ENCODE data around the gene SPRY1. TPM values are rescaled to one million over a fixed set of nuclear protein-coding genes. Genes with fewer than 3 reads are reported as not detected.
A peak's percentile ranks its signal among the peaks of the same experiment; 100 is the strongest.

SPRY1 gene
- total RNA-seq, 8 experiments from 2014 or later, result 3.0 to 28.7 (median 4.9) TPM

GRCh38 chr4:123359449-123360315, 36.9 kb upstream of the SPRY1 start:
- H3K4me1 ChIP-seq (replicated peaks in 1 of 2), result peaks cover 2 to 5% of the 10 kb centered on the region in 2 donors
- ATAC-seq (replicated peaks in 6 of 8), result no peak
- no peak overlapping the region for H3K27ac ChIP-seq
- H3K4me3 ChIP-seq, result no peak overlapping the region
- WGBS, 10 experiments, result 29 to 92% (median 71%) methylated on average over 1 to 4 of the region's 5 CpGs; no CpG with 5 or more reads in 2 of the 10 experiments
- in situ Hi-C loops (cut with MboI; ENCODE audit: low pct_unique_long_range_greater_than_20kb in 2 of 9, low sequenced_read_pairs in 9 of 9, unreplicated experiment in 9 of 9), result no loop called here

GRCh38 chr4:123361195-123361861, 35.3 kb upstream of the SPRY1 start:
- Histone ChIP-seq H3K4me1 (replicated peaks in 1 of 2) (peaks cover 2 to 5% of the 10 kb centered on the region in 2 donors), H3K27ac (no peak overlapping the region), H3K4me3 (no peak overlapping the region)
- in situ Hi-C loops (cut with MboI; ENCODE audit: low pct_unique_long_range_greater_than_20kb in 2 of 9, low sequenced_read_pairs in 9 of 9, unreplicated experiment in 9 of 9), result no loop called here
- peak in 3 of 8 experiments; percentile 12 to 53 (median 28) for ATAC-seq (replicated peaks in 6 of 8)
- WGBS, 10 experiments, result 80 to 100% methylated on average over 1 of the region's 2 CpGs; no CpG with 5 or more reads in 8 of the 10 experiments

DNA sequence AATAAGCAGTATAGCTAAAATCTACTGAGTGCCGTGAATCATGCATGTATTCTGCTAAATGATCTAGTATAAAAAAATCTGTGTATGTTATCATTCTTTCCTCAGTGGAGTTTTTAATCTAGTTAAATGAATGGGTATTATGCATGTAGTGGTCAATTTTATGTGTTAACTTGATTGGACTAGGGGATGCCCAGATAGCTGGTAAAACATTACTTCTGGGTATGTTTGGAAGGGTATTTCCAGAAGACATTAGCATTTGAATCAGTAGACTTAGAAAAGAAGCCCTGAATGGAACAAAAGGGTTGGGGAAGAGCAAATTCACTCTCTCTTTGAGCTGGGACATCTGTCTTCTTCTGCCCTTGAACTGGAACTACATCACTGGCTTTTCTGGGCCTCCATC, 34.5 kb upstream of the SPRY1 start:
- Histone ChIP-seq H3K4me3 (no peak overlapping the region), H3K27ac (no peak overlapping the region), H3K4me1 (replicated peaks in 1 of 2) (peaks cover 2 to 5% of the 10 kb centered on the region in 2 donors)
- no peak for ATAC-seq (replicated peaks in 6 of 8)
- in situ Hi-C loops (cut with MboI; ENCODE audit: low pct_unique_long_range_greater_than_20kb in 2 of 9, low sequenced_read_pairs in 9 of 9, unreplicated experiment in 9 of 9), result no loop called here
- 83 to 100% (median 100%) methylated on average over 1 of the region's 1 CpG; no CpG with 5 or more reads in 1 of the 10 experiments for WGBS, 10 experiments

DNA sequence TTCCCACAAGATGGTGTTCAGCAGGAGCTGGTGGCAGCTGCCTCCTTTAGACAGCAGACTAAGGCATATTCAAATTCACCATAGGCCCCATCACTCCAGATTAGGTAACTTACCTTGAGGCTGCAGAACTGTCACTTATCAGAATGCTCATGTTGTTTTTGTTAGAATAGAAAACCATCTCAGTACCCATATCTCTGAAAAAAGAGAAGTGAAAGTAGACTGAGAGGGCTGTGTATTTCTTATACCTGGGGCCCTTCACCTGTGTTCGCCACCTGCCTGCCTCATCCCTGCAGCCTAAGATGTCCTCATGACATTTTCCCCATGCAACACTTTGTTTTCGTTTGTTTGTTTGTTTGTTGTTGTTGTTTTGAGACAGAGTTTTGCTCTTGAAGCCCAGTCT, 32.9 kb upstream of the SPRY1 start:
- WGBS, 10 experiments, result 38 to 100% (median 83%) methylated on average over 1 to 2 of the region's 2 CpGs; no CpG with 5 or more reads in 3 of the 10 experiments
- in situ Hi-C loops (cut with MboI; ENCODE audit: low pct_unique_long_range_greater_than_20kb in 2 of 9, low sequenced_read_pairs in 9 of 9, unreplicated experiment in 9 of 9), result no loop called here
- Histone ChIP-seq H3K4me1 (replicated peaks in 1 of 2) (peaks cover 2 to 5% of the 10 kb centered on the region in 2 donors), H3K27ac (no peak overlapping the region), H3K4me3 (no peak overlapping the region)
- ATAC-seq (replicated peaks in 6 of 8), result no peak

GRCh38 chr4:123364906-123365305, 31.7 kb upstream of the SPRY1 start:
- peaks cover 2 to 5% of the 10 kb centered on the region in 2 donors for H3K4me1 ChIP-seq (replicated peaks in 1 of 2)
- 75 to 100% (median 91%) methylated on average over 1 to 3 of the region's 3 CpGs for WGBS, 10 experiments

GRCh38 chr4:123365412-123365811, 31.2 kb upstream of the SPRY1 start:
- WGBS, 10 experiments, result 80 to 100% (median 89%) methylated on average over 1 of the region's 1 CpG; no CpG with 5 or more reads in 1 of the 10 experiments
- Histone ChIP-seq H3K27ac (no peak overlapping the region), H3K4me3 (no peak overlapping the region), H3K4me1 (replicated peaks in 1 of 2) (peaks cover 2 to 5% of the 10 kb centered on the region in 2 donors)
- no peak for ATAC-seq (replicated peaks in 6 of 8)
- in situ Hi-C loops (cut with MboI; ENCODE audit: low pct_unique_long_range_greater_than_20kb in 2 of 9, low sequenced_read_pairs in 9 of 9, unreplicated experiment in 9 of 9), result no loop called here

More at GRCh38 chr4:123364906-123365305, 31.7 kb upstream of the SPRY1 start:
- H3K4me3 ChIP-seq, result no peak overlapping the region
- H3K27ac ChIP-seq, result no peak overlapping the region
- in situ Hi-C loops (cut with MboI; ENCODE audit: low pct_unique_long_range_greater_than_20kb in 2 of 9, low sequenced_read_pairs in 9 of 9, unreplicated experiment in 9 of 9), result no loop called here
- no peak for ATAC-seq (replicated peaks in 6 of 8)

- in situ Hi-C loops (cut with MboI; ENCODE audit: low pct_unique_long_range_greater_than_20kb in 2 of 9, low sequenced_read_pairs in 9 of 9, unreplicated experiment in 9 of 9), result no loop called here
- Histone ChIP-seq H3K27ac (no peak overlapping the region), H3K4me1 (replicated peaks in 1 of 2) (peaks cover 2 to 5% of the 10 kb centered on the region in 2 donors), H3K4me3 (no peak overlapping the region)
- ATAC-seq (replicated peaks in 6 of 8), result no peak
- WGBS, 10 experiments, result 0 to 89% (median 71%) methylated on average over 1 to 6 of the region's 6 CpGs
Observed at GRCh38 chr4:123366144-123366748, 30.3 kb upstream of the SPRY1 start.

GRCh38 chr4:123378794-123379193, 17.8 kb upstream of the SPRY1 start:
- no peak for ATAC-seq (replicated peaks in 6 of 8)
- 0 to 63% (median 40%) methylated on average over 1 of the region's 1 CpG; no CpG with 5 or more reads in 5 of the 10 experiments for WGBS, 10 experiments
- in situ Hi-C loops (cut with MboI; ENCODE audit: low pct_unique_long_range_greater_than_20kb in 2 of 9, low sequenced_read_pairs in 9 of 9, unreplicated experiment in 9 of 9), result loop anchor here in 3 of 9 experiments (25.0 kb wide), 4 partner anchors 241 to 884 kb away; no protein-coding TSS in a partner anchor
- Histone ChIP-seq H3K4me3 (no peak overlapping the region), H3K27ac (no peak overlapping the region), H3K4me1 (replicated peaks in 1 of 2) (no peaks in the 10 kb centered on the region)

DNA sequence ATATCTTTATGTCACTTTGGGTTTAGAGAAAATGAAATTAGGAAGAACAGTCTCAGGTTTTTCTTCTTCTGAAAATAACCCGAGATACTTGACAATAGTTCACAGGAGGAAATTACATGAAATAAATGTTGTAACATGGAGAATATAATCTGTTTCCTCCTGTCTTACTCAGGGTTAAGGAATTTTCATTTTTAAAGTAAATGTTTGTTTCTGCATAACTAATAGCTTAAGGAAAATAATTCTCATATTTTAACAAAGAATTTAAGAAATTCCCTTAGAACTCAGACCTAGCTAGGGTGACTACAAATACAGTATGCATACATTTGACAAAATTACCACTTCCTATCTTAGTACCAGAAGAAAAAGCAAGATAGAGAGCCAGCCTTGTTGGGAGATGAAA, 17.2 kb upstream of the SPRY1 start:
- in situ Hi-C loops (cut with MboI; ENCODE audit: low pct_unique_long_range_greater_than_20kb in 2 of 9, low sequenced_read_pairs in 9 of 9, unreplicated experiment in 9 of 9), result loop anchor here in 3 of 9 experiments (25.0 kb wide), 4 partner anchors 242 to 883 kb away; no protein-coding TSS in a partner anchor
- 83 to 100% (median 100%) methylated on average over 1 of the region's 1 CpG; no CpG with 5 or more reads in 2 of the 10 experiments for WGBS, 10 experiments
- H3K4me3 ChIP-seq, result no peak overlapping the region
- H3K4me1 ChIP-seq (replicated peaks in 1 of 2), result no peaks in the 10 kb centered on the region
- H3K27ac ChIP-seq, result no peak overlapping the region
- ATAC-seq (replicated peaks in 6 of 8), result no peak

GRCh38 chr4:123380728-123381716, 15.6 kb upstream of the SPRY1 start:
- ATAC-seq (replicated peaks in 6 of 8), result no peak
- no peaks in the 10 kb centered on the region for H3K4me1 ChIP-seq (replicated peaks in 1 of 2)
- in situ Hi-C loops (cut with MboI; ENCODE audit: low pct_unique_long_range_greater_than_20kb in 2 of 9, low sequenced_read_pairs in 9 of 9, unreplicated experiment in 9 of 9), result loop anchor here in 3 of 9 experiments (25.0 kb wide), 4 partner anchors 244 to 881 kb away; no protein-coding TSS in a partner anchor
- H3K27ac ChIP-seq, result no peak overlapping the region
- no peak overlapping the region for H3K4me3 ChIP-seq
- 57 to 95% (median 91%) methylated on average over 1 to 3 of the region's 3 CpGs; no CpG with 5 or more reads in 1 of the 10 experiments for WGBS, 10 experiments

DNA sequence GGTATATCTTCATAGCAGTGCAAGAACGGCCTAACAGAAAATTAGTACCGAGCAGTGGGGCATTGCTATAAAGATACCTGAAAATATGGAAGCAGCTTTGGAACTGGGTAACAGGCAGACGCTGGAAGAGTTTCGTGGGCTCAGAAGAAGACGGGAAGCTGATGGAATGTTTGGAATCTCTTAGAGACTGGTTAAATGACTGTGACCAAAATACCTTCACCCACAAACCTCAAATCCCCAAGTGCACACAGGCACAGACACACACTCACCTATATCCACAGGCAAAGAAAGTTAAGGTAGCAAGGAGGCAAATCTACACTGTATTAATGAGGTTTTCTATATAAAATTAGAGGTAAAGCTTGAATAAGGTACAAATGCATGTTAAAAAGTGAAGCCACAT, 14.6 kb upstream of the SPRY1 start:
- 50 to 100% (median 84%) methylated on average over 1 to 5 of the region's 5 CpGs; no CpG with 5 or more reads in 1 of the 10 experiments for WGBS, 10 experiments
- H3K4me1 ChIP-seq (replicated peaks in 1 of 2), result no peaks in the 10 kb centered on the region
- no peak overlapping the region for H3K4me3 ChIP-seq
- in situ Hi-C loops (cut with MboI; ENCODE audit: low pct_unique_long_range_greater_than_20kb in 2 of 9, low sequenced_read_pairs in 9 of 9, unreplicated experiment in 9 of 9), result loop anchor here in 3 of 9 experiments (25.0 kb wide), 4 partner anchors 245 to 880 kb away; no protein-coding TSS in a partner anchor
- H3K27ac ChIP-seq, result no peak overlapping the region
- no peak for ATAC-seq (replicated peaks in 6 of 8)

- Histone ChIP-seq H3K27ac (no peak overlapping the region), H3K4me1 (replicated peaks in 1 of 2) (no peaks in the 10 kb centered on the region), H3K4me3 (no peak overlapping the region)
- 48 to 100% (median 66%) methylated on average over 1 to 3 of the region's 3 CpGs; no CpG with 5 or more reads in 2 of the 10 experiments for WGBS, 10 experiments
- in situ Hi-C loops (cut with MboI; ENCODE audit: low pct_unique_long_range_greater_than_20kb in 2 of 9, low sequenced_read_pairs in 9 of 9, unreplicated experiment in 9 of 9), result loop anchor here in 3 of 9 experiments (25.0 kb wide), 4 partner anchors 246 to 879 kb away; no protein-coding TSS in a partner anchor
- no peak for ATAC-seq (replicated peaks in 6 of 8)
Observed at GRCh38 chr4:123383566-123383965, 13.0 kb upstream of the SPRY1 start.
